Upper lobe of left lung (tissue), 6 donors: Measurements from ENCODE around the gene SPOCK1. TPM values are rescaled to one million over a fixed set of nuclear protein-coding genes. Genes with fewer than 3 reads are reported as not detected.
A peak's percentile ranks its signal among the peaks of the same experiment; 100 is the strongest.

ENCODE experiments used
- ATAC-seq, 2 donors: fragments of 200-7000 bp; cut with Tn5 transposase; one replicate each; pipeline ENCODE4 v1.9.1; 2022; ENCODE audit warnings: mild to moderate bottlenecking in 2 of 2, moderate library complexity in 2 of 2; ENCODE audit not compliant: low FRiP score in 2 of 2
- DNase-seq, 2 donors: peaks; one replicate each; pipeline ENCODE4 v3.0.0-alpha.2; 2019 to 2020
- H3K27ac ChIP-seq, 4 donors: fragments of 200-600 bp; sonication (generic); one replicate each; pipeline ENCODE4 v1.5.1; 2016 to 2019
- H3K27me3 ChIP-seq, 4 donors: fragments of 200-600 bp; sonication (generic); one replicate each; pipeline ENCODE4 v1.5.1; 2017 to 2019
- H3K36me3 ChIP-seq, 4 donors: fragments of 200-600 bp; sonication (generic); one replicate each; pipeline ENCODE4 v1.5.1; 2016 to 2019
- H3K4me1 ChIP-seq, 4 donors: fragments of 200-600 bp; sonication (generic); one replicate each; pipeline ENCODE4 v1.5.1; 2018 to 2019
- H3K4me3 ChIP-seq, 4 donors: fragments of 200-600 bp; sonication (generic); one replicate each; pipeline ENCODE4 v1.5.1; 2017 to 2019; ENCODE audit warnings: mild to moderate bottlenecking in 2 of 4, moderate library complexity in 1 of 4
- H3K9me3 ChIP-seq, 4 donors: fragments of 200-600 bp; sonication (generic); one replicate each; pipeline ENCODE4 v1.5.1; 2018 to 2019
- EP300 ChIP-seq, 4 donors: sonication (generic); formaldehyde crosslinking; IDR thresholded peaks; one replicate each; pipeline ENCODE4 v1.5.1; 2017; ENCODE audit warnings: antibody characterized with exemption in 4 of 4, control low read depth in 2 of 4
- POLR2A ChIP-seq, 4 donors: fragments of 450-650 bp; IDR thresholded peaks; one replicate each; pipeline ENCODE4 v1.5.1; 2016 to 2017; ENCODE audit warnings: antibody characterized with exemption in 4 of 4, mild to moderate bottlenecking in 2 of 4
- POLR2AphosphoS5 ChIP-seq, 2 donors: sonication (generic); formaldehyde crosslinking; IDR thresholded peaks; one replicate each; pipeline ENCODE4 v1.5.1; 2017; ENCODE audit warnings: antibody characterized with exemption in 2 of 2
- WGBS, 2 donors: methylation state at CpG; one replicate each; pipeline ENCODE4 v1.1.5; 2017 to 2018; 5-methylcytosine and 5-hydroxymethylcytosine counted together
- total RNA-seq, 6 donors: library from RNA; depleted of rRNA in 4 of 6; stranded (reverse); fragments of >200 nt in 4 of 6; gene quantifications; one replicate each; pipeline versions ENCODE4 v1.1.0 to v1.2.1, GENCODE V29; 2016 to 2021
- TF ChIP-seq, protein P1 (sequence below), 6 experiments: fragments of 450-650 bp in 4 of 6; fragments of 200-600 bp in 2 of 6; sonication (generic) in 2 of 6; IDR thresholded peaks; one replicate each; pipeline ENCODE4 v1.5.1; 2016 to 2019; ENCODE audit warnings: antibody characterized with exemption in 6 of 6
- donor health status: DM: no; HTN: no; CAD: no; lungs with moderate emphysema.
- donor health status: DM: no; HTN: yes; CAD: no; lungs with severe emphysema.

SPOCK1 gene
- total RNA-seq, 6 donors from 2014 or later: 0.33 to 16.6 (median 2.0) TPM; not detected in 1

DNA sequence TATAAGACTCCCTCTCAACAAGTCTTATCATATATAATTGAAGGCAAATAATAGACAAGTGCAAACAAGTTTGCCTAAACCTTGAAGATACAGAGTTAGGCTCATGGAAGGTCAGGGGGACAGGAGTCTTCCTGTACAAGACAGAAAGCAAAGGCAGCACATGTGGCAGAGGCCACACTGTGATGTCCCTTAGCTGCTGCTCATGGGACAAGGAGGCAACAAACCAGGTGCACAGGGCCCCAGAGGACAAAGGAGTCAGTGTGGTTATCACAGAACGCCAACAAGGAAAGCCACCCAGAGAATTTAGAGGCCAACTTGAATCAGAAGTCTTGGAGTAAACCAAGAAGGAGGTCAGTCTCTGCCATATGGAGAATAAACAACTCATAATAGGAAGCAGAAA lies 444.8 kb downstream of the SPOCK1 start:
- Histone ChIP-seq H3K27me3 (no peaks in the 10 kb centered on the region), H3K4me1 (no peaks in the 10 kb centered on the region), H3K27ac (no peak overlapping the region), H3K36me3 (no peaks in the 10 kb centered on the region), H3K4me3 (no peak overlapping the region), H3K9me3 (no peaks in the 10 kb centered on the region)
- 73 to 82% methylated on average over 1 of the region's 1 CpG for WGBS, 2 donors
- TF ChIP-seq, protein P1, sequence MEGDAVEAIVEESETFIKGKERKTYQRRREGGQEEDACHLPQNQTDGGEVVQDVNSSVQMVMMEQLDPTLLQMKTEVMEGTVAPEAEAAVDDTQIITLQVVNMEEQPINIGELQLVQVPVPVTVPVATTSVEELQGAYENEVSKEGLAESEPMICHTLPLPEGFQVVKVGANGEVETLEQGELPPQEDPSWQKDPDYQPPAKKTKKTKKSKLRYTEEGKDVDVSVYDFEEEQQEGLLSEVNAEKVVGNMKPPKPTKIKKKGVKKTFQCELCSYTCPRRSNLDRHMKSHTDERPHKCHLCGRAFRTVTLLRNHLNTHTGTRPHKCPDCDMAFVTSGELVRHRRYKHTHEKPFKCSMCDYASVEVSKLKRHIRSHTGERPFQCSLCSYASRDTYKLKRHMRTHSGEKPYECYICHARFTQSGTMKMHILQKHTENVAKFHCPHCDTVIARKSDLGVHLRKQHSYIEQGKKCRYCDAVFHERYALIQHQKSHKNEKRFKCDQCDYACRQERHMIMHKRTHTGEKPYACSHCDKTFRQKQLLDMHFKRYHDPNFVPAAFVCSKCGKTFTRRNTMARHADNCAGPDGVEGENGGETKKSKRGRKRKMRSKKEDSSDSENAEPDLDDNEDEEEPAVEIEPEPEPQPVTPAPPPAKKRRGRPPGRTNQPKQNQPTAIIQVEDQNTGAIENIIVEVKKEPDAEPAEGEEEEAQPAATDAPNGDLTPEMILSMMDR (IDR thresholded peaks at IDR 0.05): no peak
- TF ChIP-seq POLR2AphosphoS5 (IDR thresholded peaks at IDR 0.05) (no peak), POLR2A (IDR thresholded peaks at IDR 0.05) (no peak), EP300 (IDR thresholded peaks at IDR 0.05) (no peak)
- DNase-seq: no peak
- no peak for ATAC-seq

DNA sequence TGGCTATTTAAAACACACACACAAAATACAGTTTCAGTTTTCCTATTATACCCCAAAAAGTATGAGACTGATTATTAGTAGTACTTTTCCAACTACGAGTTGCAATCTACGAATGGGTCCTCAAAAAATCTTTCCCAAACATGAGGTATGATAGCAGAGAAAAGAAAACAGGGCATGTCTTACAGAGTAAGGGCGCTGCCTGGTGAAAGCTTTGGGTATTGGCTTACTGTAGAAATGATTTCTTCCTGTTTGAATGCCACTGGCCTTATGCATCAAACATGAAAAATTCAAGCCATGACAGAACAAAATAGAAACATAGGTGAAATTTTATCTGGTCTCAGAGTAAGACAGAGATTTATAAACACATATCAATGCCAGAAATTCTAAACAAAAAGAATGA lies 448.0 kb downstream of the SPOCK1 start:
- H3K27me3 ChIP-seq: no peaks in the 10 kb centered on the region
- no peak for ATAC-seq
- no peak for DNase-seq
- H3K4me1 ChIP-seq: no peaks in the 10 kb centered on the region
- no peak overlapping the region for H3K4me3 ChIP-seq
- no peak for TF ChIP-seq POLR2A (IDR thresholded peaks at IDR 0.05)
- TF ChIP-seq, protein P1 (IDR thresholded peaks at IDR 0.05): peak in 1 of 6 experiments; percentile 16
- TF ChIP-seq EP300 (IDR thresholded peaks at IDR 0.05): no peak
- TF ChIP-seq POLR2AphosphoS5 (IDR thresholded peaks at IDR 0.05): no peak
- H3K27ac ChIP-seq: no peak overlapping the region
- H3K36me3 ChIP-seq: no peaks in the 10 kb centered on the region
- H3K9me3 ChIP-seq: no peaks in the 10 kb centered on the region
- 63 to 65% methylated on average over 3 of the region's 3 CpGs for WGBS, 2 donors

DNA sequence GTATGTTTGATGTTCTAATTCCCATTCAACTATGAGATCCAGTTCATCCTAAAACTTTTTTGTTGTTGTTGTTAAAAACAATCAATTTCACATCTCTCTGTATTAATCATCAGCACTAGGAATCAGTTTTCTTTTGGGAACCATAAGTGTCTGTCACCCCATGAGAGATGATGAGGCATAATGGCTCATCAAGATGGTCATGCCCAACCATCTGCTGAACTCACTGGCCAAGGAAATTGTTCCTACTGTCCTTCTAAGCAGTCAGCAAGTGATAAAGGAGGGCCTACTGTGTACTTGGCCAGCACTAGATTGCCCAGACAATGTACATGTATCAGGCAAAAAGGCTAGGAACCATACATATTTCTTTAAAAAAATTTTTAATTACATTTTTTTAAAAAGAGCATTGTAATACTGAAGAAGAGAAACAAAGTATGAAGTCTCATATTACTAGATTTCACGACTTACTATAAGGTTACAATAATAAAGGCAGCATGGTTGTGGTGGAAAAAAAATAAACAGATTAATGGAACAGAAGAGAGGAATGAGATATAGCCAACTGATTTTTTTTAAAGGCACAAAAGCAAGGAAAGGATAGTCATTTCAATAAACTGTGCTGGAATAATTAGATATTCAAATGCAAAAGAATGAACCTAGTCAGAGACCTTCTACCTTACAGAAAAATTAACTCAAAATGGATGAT lies 458.3 kb downstream of the SPOCK1 start:
- H3K27ac ChIP-seq: no peak overlapping the region
- H3K4me3 ChIP-seq: no peak overlapping the region
- DNase-seq (no peak), ATAC-seq (no peak)
- WGBS, 2 donors: 60 to 73% methylated on average over 1 of the region's 1 CpG
- H3K4me1 ChIP-seq: no peaks in the 10 kb centered on the region
- no peaks in the 10 kb centered on the region for H3K27me3 ChIP-seq
- peaks cover 0 to 15% (median 6%) of the 10 kb centered on the region in 4 donors for H3K9me3 ChIP-seq
- no peak for TF ChIP-seq POLR2A (IDR thresholded peaks at IDR 0.05)
- H3K36me3 ChIP-seq: no peaks in the 10 kb centered on the region

DNA sequence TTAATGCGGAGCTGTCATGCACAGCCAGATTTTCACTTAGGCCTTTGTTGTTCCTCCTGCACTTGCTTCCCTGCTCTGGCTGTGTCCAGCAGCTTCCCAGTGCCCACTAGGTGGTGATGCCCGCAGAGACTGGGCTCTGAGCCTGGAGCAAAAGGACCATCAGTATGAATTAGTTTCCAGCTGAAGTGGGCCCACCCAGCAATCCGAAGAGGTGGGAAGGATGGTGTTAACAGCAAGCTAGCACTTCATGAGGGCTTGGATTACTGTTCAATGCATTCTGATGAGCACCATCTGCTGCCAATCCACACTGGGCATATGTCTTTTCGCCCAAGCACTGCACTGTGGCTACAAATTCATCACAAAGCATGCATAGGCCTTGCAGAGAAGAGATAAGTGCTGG lies 459.1 kb downstream of the SPOCK1 start:
- ATAC-seq (no peak), DNase-seq (no peak)
- Histone ChIP-seq H3K4me3 (no peak overlapping the region), H3K4me1 (no peaks in the 10 kb centered on the region), H3K27me3 (no peaks in the 10 kb centered on the region), H3K27ac (no peak overlapping the region), H3K9me3 (peaks cover 0 to 15% (median 6%) of the 10 kb centered on the region in 4 donors), H3K36me3 (no peaks in the 10 kb centered on the region)
- TF ChIP-seq, protein P1 (IDR thresholded peaks at IDR 0.05): no peak
- no peak for TF ChIP-seq POLR2A (IDR thresholded peaks at IDR 0.05)
- no peak for TF ChIP-seq EP300 (IDR thresholded peaks at IDR 0.05)
- TF ChIP-seq POLR2AphosphoS5 (IDR thresholded peaks at IDR 0.05): no peak
- WGBS, 2 donors: 61 to 80% methylated on average over 4 of the region's 4 CpGs

DNA sequence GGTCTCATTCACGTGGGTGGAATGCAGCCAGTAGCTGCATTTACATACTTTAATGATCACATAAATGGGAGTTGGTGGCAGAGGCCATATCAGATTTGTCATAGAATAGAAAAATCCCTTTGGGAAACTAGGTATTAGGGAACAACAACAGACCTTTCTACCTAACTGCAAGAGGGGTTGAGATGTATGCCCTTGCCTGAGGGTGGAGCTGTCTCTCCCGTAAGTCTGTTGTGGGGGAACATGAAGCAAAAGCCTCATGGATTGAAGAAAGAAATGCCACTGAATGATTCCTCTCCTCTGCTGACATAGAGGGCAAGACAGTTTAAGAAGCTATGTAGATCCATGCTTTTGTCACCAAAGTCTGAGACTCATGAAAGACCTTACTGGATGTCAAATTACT lies 461.3 kb downstream of the SPOCK1 start:
- no peak for TF ChIP-seq POLR2A (IDR thresholded peaks at IDR 0.05)
- TF ChIP-seq, protein P1 (IDR thresholded peaks at IDR 0.05): no peak
- TF ChIP-seq POLR2AphosphoS5 (IDR thresholded peaks at IDR 0.05): no peak
- TF ChIP-seq EP300 (IDR thresholded peaks at IDR 0.05): no peak
- WGBS, 2 donors: 64 to 68% methylated on average over 2 of the region's 2 CpGs
- Histone ChIP-seq H3K4me1 (no peaks in the 10 kb centered on the region), H3K27me3 (no peaks in the 10 kb centered on the region), H3K9me3 (peaks cover 0 to 8% (median 4%) of the 10 kb centered on the region in 4 donors), H3K27ac (no peak overlapping the region), H3K36me3 (no peaks in the 10 kb centered on the region), H3K4me3 (no peak overlapping the region)
- DNase-seq (no peak), ATAC-seq (no peak)
